ENCODE measurements around the gene MOBP. TPM values are rescaled to one million over a fixed set of nuclear protein-coding genes. Genes with fewer than 3 reads are reported as not detected.
"Not testable (repeated sequence)": the region's sequence is repeated elsewhere in the genome, so short reads cannot be mapped to it uniquely, and the experiment has no call there.

Gene MOBP
- total RNA-seq, 3 donors from 2014 or later: 0.44 to 1.4 (median 0.92) TPM

DNA sequence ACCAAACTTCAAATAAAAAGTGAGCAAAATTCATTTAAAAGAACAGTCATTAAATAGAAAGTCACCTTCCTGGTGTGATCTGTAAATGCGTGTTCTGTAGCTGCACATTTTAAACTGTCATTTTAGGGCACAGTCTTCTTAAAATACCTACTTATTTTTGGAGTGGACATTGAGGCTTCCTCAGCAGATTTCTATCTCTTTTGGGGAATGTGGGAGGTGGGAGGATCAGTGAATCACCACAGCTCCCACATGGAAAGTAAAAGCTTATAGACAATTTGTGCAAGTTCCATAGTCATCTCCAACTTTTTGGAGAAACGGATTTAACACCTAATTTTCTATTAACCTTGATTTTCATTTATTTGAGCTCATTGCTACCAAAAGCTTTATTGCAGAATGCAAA lies 21.0 kb upstream of the MOBP start:
- ATAC-seq: no peak
- Histone ChIP-seq H3K9me3 (no peaks in the 10 kb centered on the region), H3K4me1 (ENCODE audit: low read depth) (peaks cover 11% of the 10 kb centered on the region), H3K4me3 (no peak overlapping the region), H3K36me3 (ENCODE audit: low read depth) (no peaks in the 10 kb centered on the region)
- no peak for DNase-seq
- TF ChIP-seq, protein P1, sequence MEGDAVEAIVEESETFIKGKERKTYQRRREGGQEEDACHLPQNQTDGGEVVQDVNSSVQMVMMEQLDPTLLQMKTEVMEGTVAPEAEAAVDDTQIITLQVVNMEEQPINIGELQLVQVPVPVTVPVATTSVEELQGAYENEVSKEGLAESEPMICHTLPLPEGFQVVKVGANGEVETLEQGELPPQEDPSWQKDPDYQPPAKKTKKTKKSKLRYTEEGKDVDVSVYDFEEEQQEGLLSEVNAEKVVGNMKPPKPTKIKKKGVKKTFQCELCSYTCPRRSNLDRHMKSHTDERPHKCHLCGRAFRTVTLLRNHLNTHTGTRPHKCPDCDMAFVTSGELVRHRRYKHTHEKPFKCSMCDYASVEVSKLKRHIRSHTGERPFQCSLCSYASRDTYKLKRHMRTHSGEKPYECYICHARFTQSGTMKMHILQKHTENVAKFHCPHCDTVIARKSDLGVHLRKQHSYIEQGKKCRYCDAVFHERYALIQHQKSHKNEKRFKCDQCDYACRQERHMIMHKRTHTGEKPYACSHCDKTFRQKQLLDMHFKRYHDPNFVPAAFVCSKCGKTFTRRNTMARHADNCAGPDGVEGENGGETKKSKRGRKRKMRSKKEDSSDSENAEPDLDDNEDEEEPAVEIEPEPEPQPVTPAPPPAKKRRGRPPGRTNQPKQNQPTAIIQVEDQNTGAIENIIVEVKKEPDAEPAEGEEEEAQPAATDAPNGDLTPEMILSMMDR (IDR thresholded peaks at IDR 0.05): no peak
- intact Hi-C loops (cut with DNase I, micrococcal nuclease): loop anchor here (5.0 to 10.0 kb wide), 2 partner anchors 48 to 51 kb away; no protein-coding TSS in a partner anchor

DNA sequence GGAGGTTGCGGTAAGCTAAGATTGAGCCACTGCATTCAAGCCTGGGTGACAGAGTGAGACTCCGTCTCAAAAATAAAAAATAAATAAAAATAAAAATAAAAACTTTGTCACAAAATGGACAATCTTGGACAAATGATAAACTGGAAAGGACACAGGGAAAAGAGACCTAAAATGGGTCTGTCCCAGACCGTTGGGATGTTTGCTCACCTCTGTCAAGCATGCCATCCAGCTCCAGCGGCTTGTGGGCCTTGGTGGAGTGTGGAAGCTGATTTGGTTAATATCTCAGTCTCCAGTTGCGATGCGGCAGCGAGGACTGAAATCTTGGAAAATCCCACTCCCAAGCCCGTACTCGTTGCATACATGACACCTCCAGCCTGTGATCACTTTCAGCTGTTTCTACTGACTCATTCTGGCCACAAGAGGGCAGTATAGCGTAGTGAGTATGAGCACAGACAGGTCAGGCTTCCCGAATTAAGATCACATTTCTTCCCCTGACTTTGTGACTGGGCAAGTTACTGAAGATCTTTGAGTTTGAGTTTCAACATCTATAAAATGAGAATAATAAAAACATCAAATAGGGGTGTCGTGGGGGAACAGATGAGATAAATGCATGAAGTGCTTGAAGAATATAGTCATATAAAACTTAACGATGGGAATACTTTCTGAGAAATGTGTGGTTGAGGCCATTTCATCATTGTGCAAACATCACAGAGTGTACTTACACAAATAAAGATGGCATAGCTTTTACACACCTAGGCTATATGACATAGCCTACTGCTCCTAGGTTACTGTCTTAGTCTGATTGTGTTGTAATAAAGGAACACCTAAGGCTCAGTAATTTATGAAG lies 19.6 kb upstream of the MOBP start:
- Histone ChIP-seq H3K4me1 (ENCODE audit: low read depth) (peaks cover 11% of the 10 kb centered on the region), H3K9me3 (no peaks in the 10 kb centered on the region), H3K4me3 (no peak overlapping the region), H3K36me3 (ENCODE audit: low read depth) (no peaks in the 10 kb centered on the region)
- peak in 2 of 3 donors; percentile 51 to 96 for DNase-seq
- intact Hi-C loops (cut with DNase I, micrococcal nuclease): loop anchor here (5.0 to 10.0 kb wide), 2 partner anchors 47 to 49 kb away; no protein-coding TSS in a partner anchor
- TF ChIP-seq, protein P1 (IDR thresholded peaks at IDR 0.05): peak; percentile 78
- peak; percentile 86 for ATAC-seq

DNA sequence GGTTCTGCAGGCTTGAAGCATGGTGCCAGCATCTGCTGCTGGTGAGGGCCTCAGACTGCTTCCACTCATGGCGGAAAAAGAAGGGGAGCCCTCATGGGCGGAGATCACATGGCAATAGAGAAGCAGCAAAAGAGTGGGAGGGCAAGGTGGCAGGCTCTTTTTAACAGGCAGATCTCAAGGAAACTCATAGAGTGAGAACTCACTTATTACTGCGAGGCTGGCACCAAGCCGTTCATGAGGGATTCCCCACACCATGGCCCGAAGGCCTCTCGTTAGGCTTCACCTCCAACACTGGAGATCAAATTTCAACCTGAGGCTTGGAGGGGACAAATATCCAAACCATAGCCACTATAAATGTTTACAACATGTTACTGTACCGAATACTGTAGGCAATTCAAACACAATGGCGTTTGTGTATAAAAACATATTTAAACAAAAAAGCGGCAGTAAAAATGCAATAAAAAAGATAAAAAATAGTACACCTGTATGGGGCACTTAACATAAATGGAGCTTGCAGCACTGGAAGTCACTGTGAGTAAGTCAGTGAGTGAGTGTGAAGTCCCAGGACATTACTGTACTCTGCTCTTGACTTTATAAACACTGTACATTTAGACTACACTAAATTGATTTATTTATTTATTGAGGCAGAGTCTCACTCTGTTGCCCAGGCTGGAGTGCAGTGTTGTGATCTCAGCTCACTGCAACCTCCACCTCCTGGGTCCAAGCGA lies 18.8 kb upstream of the MOBP start:
- Histone ChIP-seq H3K36me3 (ENCODE audit: low read depth) (no peaks in the 10 kb centered on the region), H3K9me3 (no peaks in the 10 kb centered on the region), H3K4me1 (ENCODE audit: low read depth) (peaks cover 15% of the 10 kb centered on the region), H3K4me3 (no peak overlapping the region)
- TF ChIP-seq, protein P1 (IDR thresholded peaks at IDR 0.05): no peak
- peak in 2 of 3 donors; percentile 54 to 58 for DNase-seq
- ATAC-seq: peak; percentile 79
- intact Hi-C loops (cut with DNase I, micrococcal nuclease): loop anchor here (5.0 to 10.0 kb wide), 2 partner anchors 46 to 49 kb away; no protein-coding TSS in a partner anchor

DNA sequence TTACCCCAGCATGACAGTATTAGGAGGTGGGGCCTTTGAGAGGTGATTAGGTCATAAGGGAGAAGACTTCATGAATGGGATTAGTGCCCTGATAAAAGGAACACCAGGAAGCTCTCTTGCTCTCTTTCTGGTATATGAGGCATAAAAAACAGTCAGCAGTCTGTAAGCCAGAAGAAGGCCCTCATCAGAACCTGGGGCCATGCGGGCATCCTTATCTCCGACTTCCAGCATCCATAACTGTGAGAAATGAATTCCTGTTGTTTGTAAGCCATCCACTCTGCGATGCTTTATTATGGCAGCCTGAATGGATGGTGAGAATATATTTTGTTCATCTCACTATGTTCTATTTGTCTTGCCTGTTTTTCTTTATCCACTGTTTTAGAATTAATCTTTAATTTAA lies 17.7 kb upstream of the MOBP start:
- ATAC-seq: no peak
- Histone ChIP-seq H3K4me1 (ENCODE audit: low read depth) (peaks cover 15% of the 10 kb centered on the region), H3K4me3 (no peak overlapping the region), H3K36me3 (ENCODE audit: low read depth) (no peaks in the 10 kb centered on the region), H3K9me3 (no peaks in the 10 kb centered on the region)
- intact Hi-C loops (cut with DNase I, micrococcal nuclease): loop anchor here (5.0 to 10.0 kb wide), 2 partner anchors 45 to 48 kb away; no protein-coding TSS in a partner anchor
- DNase-seq: no peak
- TF ChIP-seq, protein P1 (IDR thresholded peaks at IDR 0.05): no peak

DNA sequence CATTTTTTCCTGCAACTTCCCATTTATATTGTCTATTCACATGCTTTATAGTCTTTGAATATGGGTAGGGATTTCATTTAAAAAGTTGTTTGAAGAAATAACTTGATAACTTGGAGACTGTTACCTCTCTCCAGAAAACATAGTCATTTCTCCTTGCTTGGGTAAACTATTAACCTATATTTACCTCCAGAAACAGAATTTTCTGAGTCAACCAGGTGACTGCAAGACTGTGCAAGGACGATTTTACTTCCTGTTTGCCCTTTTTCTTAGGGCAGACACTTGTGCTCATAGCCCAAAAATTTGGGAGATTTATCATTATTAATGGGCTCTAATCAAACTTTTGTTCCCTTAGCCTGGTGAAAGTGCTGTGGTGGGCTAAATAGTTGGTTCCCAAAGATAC lies 14.3 kb upstream of the MOBP start:
- TF ChIP-seq, protein P1 (IDR thresholded peaks at IDR 0.05): no peak
- Histone ChIP-seq H3K4me1 (ENCODE audit: low read depth) (peaks cover 10% of the 10 kb centered on the region), H3K36me3 (ENCODE audit: low read depth) (no peaks in the 10 kb centered on the region), H3K4me3 (no peak overlapping the region), H3K9me3 (no peaks in the 10 kb centered on the region)
- ATAC-seq (peak; percentile 45), DNase-seq (no peak)
- intact Hi-C loops (cut with DNase I, micrococcal nuclease): no loop called here

DNA sequence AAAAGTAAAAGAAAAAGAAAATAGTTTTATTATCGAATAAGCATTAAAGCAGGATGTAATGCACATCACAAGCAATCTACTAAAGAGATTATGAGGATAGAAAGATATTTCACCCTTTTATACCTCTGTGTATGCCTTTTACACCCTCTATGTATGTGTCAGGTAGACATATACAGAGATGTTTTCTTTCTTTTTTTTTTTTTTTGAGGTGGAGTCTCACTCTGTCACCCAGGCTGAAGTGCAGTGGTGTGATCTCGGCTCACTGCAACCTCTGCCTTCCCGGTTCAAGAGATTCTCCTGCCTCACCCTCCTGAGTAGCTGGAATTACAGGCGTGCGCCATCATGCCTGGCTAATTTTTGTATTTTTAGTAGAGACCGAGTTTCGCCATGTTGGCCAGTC lies 13.6 kb upstream of the MOBP start:
- peak; percentile 60 for ATAC-seq
- H3K9me3 ChIP-seq; H3K4me3 ChIP-seq; H3K36me3 ChIP-seq (ENCODE audit: low read depth); H3K4me1 ChIP-seq (ENCODE audit: low read depth); intact Hi-C loops (cut with DNase I, micrococcal nuclease): not testable (repeated sequence)
- peak in 2 of 3 donors; percentile 15 to 36 for DNase-seq
